B cell (primary cell): ENCODE measurements around the gene THADA. TPM values are rescaled to one million over a fixed set of nuclear protein-coding genes. Genes with fewer than 3 reads are reported as not detected.

ENCODE experiments used
- ATAC-seq: fragments of 200-7000 bp; cut with Tn5 transposase; one replicate; pipeline ENCODE4 v1.10.0; 2021; ENCODE audit warnings: low read depth, mild to moderate bottlenecking, moderate number of reproducible peaks, moderate library complexity
- CTCF ChIA-PET: fragments of 350-600 bp; sonication (Branson Sonifier 250); formaldehyde crosslinking; loops from one replicate; lab custom pipeline; 2021; ENCODE audit warnings: antibody characterized with exemption, inconsistent platforms; lab: Charles Lee
- POLR2A ChIA-PET: fragments of 350-600 bp; sonication (Branson Sonifier 250); formaldehyde crosslinking; loops from one replicate; lab custom pipeline; 2021; ENCODE audit warnings: antibody characterized with exemption; lab: Charles Lee
- DNase-seq: peaks from one replicate; pipeline ENCODE4 v3.0.0; 2013
- H2AFZ ChIP-seq: 2 replicates; pipeline ENCODE4 v1.6.1; 2012; ENCODE audit warnings: mild to moderate bottlenecking, low read depth, low read length; ENCODE audit not compliant: insufficient read depth, poor library complexity, severe bottlenecking
- H3K27ac ChIP-seq, 2 donors: 1 replicate in 1 of 2; 2 replicates in 1 of 2; pipeline ENCODE4 v1.5.1; 2012 to 2013; ENCODE audit warnings: low read length in 2 of 2, mild to moderate bottlenecking in 2 of 2, moderate library complexity in 1 of 2
- H3K27me3 ChIP-seq, 4 experiments: fragments of 200-600 bp in 1 of 4; sonication (generic) in 1 of 4; replicated peaks in 1 of 4; 1 replicate in 2 of 4; 2 replicates in 2 of 4; pipeline versions ENCODE4 v1.6.1 to v1.7.0; 2013 to 2016; ENCODE audit warnings: low read length in 3 of 4, mild to moderate bottlenecking in 2 of 4, mixed read lengths in 1 of 4, moderate library complexity in 1 of 4; ENCODE audit not compliant: insufficient read depth in 4 of 4, control insufficient read depth in 3 of 4; ENCODE audit errors: control extremely low read depth in 1 of 4
- H3K36me3 ChIP-seq, 2 experiments: replicated peaks in 1 of 2; 1 replicate in 1 of 2; 2 replicates in 1 of 2; pipeline versions ENCODE4 v1.6.1 to v1.7.1; 2013; ENCODE audit warnings: low read length in 1 of 2; ENCODE audit not compliant: insufficient read depth in 2 of 2, control insufficient read depth in 1 of 2; ENCODE audit errors: control extremely low read depth in 1 of 2, extremely low read depth in 1 of 2
- H3K4me1 ChIP-seq, 2 donors: fragments of 200-600 bp in 1 of 2; sonication (generic) in 1 of 2; 1 replicate in 1 of 2; 2 replicates in 1 of 2; pipeline versions ENCODE4 v1.5.1 to v1.6.1; 2013 to 2017; ENCODE audit warnings: low read length in 2 of 2; ENCODE audit not compliant: control insufficient read depth in 2 of 2, insufficient read depth in 2 of 2
- H3K4me2 ChIP-seq: replicated peaks from 2 replicates; pipeline ENCODE3; 2012; ENCODE audit warnings: mild to moderate bottlenecking, low read depth, low read length; ENCODE audit not compliant: poor library complexity, severe bottlenecking
- H3K4me3 ChIP-seq, 5 experiments: fragments of 200-600 bp in 1 of 5; sonication (generic) in 1 of 5; 1 replicate in 3 of 5; 2 replicates in 2 of 5; pipeline versions ENCODE4 v1.5.1 to v1.7.0; 2011 to 2016; ENCODE audit warnings: low read length in 4 of 5, mild to moderate bottlenecking in 4 of 5, low read depth in 2 of 5, control low read depth in 1 of 5, moderate library complexity in 1 of 5; ENCODE audit not compliant: insufficient read depth in 1 of 5; ENCODE audit errors: control extremely low read depth in 1 of 5, extremely low read depth in 1 of 5
- H3K79me2 ChIP-seq: fragments of 200-600 bp; sonication (generic); one replicate; pipeline ENCODE4 v1.6.0; 2016; ENCODE audit warnings: low read length; ENCODE audit not compliant: control insufficient read depth, insufficient read depth
- H3K9ac ChIP-seq: fragments of 200-600 bp; sonication (generic); 2 replicates; pipeline ENCODE4 v1.6.1; 2017; ENCODE audit warnings: mild to moderate bottlenecking, low read length, moderate library complexity
- H3K9me3 ChIP-seq, 3 donors: one replicate each; pipeline versions ENCODE4 v1.6.1 to v1.7.1; 2013; ENCODE audit warnings: low read length in 2 of 3; ENCODE audit not compliant: control insufficient read depth in 2 of 3, insufficient read depth in 1 of 3; ENCODE audit errors: control extremely low read depth in 1 of 3
- H4K20me1 ChIP-seq: 2 replicates; pipeline ENCODE4 v1.6.0; 2012; ENCODE audit warnings: mild to moderate bottlenecking, low read length; ENCODE audit not compliant: insufficient read depth, control insufficient read depth, poor library complexity, severe bottlenecking
- H3K27ac Mint-ChIP-seq: one replicate; pipeline ENCODE4 v1.8.0; 2021; ENCODE audit warnings: mixed read lengths
- H3K27me3 Mint-ChIP-seq: one replicate; pipeline ENCODE4 v1.8.0; 2021; ENCODE audit warnings: mixed read lengths
- H3K4me1 Mint-ChIP-seq: one replicate; pipeline ENCODE4 v1.8.0; 2021; ENCODE audit warnings: mixed read lengths
- H3K4me3 Mint-ChIP-seq: one replicate; pipeline ENCODE4 v1.8.0; 2021; ENCODE audit warnings: mixed read lengths
- H3K9me3 Mint-ChIP-seq: one replicate; pipeline ENCODE4 v1.8.0; 2022; ENCODE audit warnings: mixed read lengths; ENCODE audit not compliant: insufficient read depth
- EZH2 ChIP-seq: IDR thresholded peaks from 2 replicates; pipeline ENCODE4 v1.6.1; 2012; ENCODE audit warnings: borderline replicate concordance, low read depth, mild to moderate bottlenecking, moderate library complexity, low read length; ENCODE audit not compliant: insufficient read depth, poor library complexity, severe bottlenecking
- WGBS: methylation state at CpG from one replicate; pipeline ENCODE4 v1.1.5; 2013; ENCODE audit warnings: missing lambda C conversion rate; ENCODE audit not compliant: insufficient coverage; 5-methylcytosine and 5-hydroxymethylcytosine counted together
- intact Hi-C: fragments of 100-400 bp; cut with micrococcal nuclease; formaldehyde crosslinking; loops from one replicate; pipeline ENCODE4 v1.10.0; 2022
- polyA plus RNA-seq: library from polyadenylated mRNA; depleted of rRNA; stranded (reverse); fragments of >200 nt; gene quantifications from 2 replicates; pipeline ENCODE4 v1.2.3, GENCODE V29; 2012
- total RNA-seq, 2 donors: library from RNA; stranded (reverse); fragments of 120-200 nt in 1 of 2; gene quantifications; 1 replicate in 1 of 2; 2 replicates in 1 of 2; pipeline versions ENCODE4 v1.2.3 to v1.2.4, GENCODE V29; 2013 to 2022
- TF ChIP-seq, protein P1 (sequence below): fragments of 200-600 bp; IDR thresholded peaks from one replicate; pipeline ENCODE4 v1.8.0; 2022; ENCODE audit warnings: antibody characterized with exemption, mild to moderate bottlenecking

THADA gene
- total and polyA plus RNA-seq, 2 donors (not counting 1 experiment from before 2014, with no cell fraction given) = 17.6 to 48.5 TPM

DNA sequence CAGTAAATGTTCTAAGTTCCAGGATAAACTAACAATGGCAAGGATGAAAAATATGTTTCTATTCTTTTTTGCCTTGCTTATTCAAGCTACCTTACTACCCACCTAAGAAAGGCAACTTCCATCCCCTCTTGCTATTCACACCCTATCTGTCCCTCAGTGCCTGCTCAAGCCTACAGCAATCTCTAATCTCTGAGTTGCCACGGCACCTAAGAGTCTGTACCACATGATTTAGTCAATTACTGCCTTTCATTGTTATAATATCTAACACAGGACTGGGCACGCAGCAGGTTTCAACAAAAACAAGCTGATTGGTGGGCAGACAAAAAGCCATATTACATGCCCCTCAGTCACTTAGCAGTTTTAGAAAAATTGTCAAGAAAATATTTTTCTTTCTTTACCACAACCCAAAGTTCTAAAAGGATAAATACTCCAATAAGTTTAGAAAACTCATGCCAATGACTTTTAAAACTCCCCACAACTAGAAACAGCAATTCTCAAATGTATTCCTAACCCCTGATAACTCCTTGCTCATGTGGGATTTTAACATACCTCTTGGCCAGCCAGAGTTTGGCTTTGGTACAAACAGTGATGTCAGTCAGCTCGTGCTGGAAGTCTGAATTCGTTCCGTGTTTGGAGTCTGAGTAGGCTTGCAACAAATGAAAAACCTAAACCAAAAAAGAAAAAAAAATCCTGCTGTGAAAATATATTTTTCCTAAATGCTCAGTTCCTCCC is 252.1 kb downstream of the THADA start:
- intact Hi-C loops = no loop called here
- Histone ChIP-seq H3K27ac (no peak overlapping the region), H2AFZ (no peak overlapping the region), H3K79me2 (no peaks in the 10 kb centered on the region), H3K36me3 (peaks cover 13 to 31% of the 10 kb centered on the region in 2 experiments), H3K4me1 (no peaks in the 10 kb centered on the region), H3K4me2 (no peak overlapping the region), H3K4me3 (no peak overlapping the region), H3K27me3 (no peaks in the 10 kb centered on the region), H3K9ac (no peak overlapping the region), H4K20me1 (no peaks in the 10 kb centered on the region), H3K9me3 (no peaks in the 10 kb centered on the region)
- ChIA-PET POLR2A (no interaction called here), CTCF (no interaction called here)
- no peaks in the 10 kb centered on the region for H3K9me3 Mint-ChIP-seq
- H3K27me3 Mint-ChIP-seq = no peaks in the 10 kb centered on the region
- ATAC-seq (no peak), DNase-seq (no peak)
- H3K27ac Mint-ChIP-seq = no peak overlapping the region
- WGBS = 100% methylated on average over 1 of the region's 5 CpGs
- TF ChIP-seq, protein P1, sequence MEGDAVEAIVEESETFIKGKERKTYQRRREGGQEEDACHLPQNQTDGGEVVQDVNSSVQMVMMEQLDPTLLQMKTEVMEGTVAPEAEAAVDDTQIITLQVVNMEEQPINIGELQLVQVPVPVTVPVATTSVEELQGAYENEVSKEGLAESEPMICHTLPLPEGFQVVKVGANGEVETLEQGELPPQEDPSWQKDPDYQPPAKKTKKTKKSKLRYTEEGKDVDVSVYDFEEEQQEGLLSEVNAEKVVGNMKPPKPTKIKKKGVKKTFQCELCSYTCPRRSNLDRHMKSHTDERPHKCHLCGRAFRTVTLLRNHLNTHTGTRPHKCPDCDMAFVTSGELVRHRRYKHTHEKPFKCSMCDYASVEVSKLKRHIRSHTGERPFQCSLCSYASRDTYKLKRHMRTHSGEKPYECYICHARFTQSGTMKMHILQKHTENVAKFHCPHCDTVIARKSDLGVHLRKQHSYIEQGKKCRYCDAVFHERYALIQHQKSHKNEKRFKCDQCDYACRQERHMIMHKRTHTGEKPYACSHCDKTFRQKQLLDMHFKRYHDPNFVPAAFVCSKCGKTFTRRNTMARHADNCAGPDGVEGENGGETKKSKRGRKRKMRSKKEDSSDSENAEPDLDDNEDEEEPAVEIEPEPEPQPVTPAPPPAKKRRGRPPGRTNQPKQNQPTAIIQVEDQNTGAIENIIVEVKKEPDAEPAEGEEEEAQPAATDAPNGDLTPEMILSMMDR = no peak
- TF ChIP-seq EZH2 = no peak
- H3K4me3 Mint-ChIP-seq = no peak overlapping the region
- H3K4me1 Mint-ChIP-seq = no peaks in the 10 kb centered on the region

DNA sequence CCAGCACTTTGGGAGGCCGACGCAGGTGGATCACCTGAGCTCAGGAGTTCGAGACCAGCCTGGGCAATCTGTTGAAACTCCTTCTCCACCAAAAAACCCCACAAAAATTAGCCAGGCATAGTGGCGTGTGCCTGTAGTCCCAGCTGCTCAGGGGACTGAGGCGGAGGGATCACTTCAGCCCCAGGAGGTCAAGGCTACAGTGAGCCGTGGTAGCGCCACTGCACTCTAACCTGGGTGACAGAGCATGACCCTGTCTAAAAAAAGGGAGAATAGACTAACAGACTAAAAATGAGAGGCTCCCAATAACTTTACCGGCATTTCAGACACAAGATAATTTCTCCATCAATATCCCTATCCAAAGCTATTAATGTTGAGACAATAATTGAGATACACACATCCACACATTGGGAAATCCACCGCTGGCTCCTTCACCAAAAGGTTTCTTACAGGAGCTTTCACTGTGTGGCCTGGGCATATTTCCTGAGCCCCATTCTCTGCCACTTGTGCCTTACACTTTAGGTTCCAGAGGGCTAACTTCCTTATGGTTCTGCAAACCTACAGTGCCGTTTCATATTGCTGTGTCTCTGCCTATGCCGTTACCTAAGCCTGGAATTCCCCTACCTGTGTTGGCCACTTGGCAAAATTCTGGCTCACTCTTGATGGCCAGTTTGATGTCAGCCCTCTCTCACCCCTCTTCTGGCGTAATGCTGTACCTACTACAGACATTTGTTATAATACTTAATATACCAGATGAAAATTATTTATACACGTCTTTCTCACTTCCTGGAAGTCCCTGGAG is 253.7 kb downstream of the THADA start:
- no peak for TF ChIP-seq EZH2
- TF ChIP-seq, protein P1 = no peak
- no peaks in the 10 kb centered on the region for H3K27me3 ChIP-seq
- Mint-ChIP-seq H3K4me3 (no peak overlapping the region), H3K9me3 (no peaks in the 10 kb centered on the region), H3K4me1 (no peaks in the 10 kb centered on the region), H3K27me3 (no peaks in the 10 kb centered on the region), H3K27ac (no peak overlapping the region)
- H4K20me1 ChIP-seq = no peaks in the 10 kb centered on the region
- ATAC-seq = no peak
- POLR2A ChIA-PET = no interaction called here
- H3K27ac ChIP-seq = no peak overlapping the region
- H2AFZ ChIP-seq = no peak overlapping the region
- H3K4me2 ChIP-seq = no peak overlapping the region
- 92% methylated on average over 6 of the region's 13 CpGs for WGBS
- H3K36me3 ChIP-seq = peaks cover 13 to 29% of the 10 kb centered on the region in 2 experiments
- intact Hi-C loops = no loop called here
- no peak overlapping the region for H3K9ac ChIP-seq
- no peaks in the 10 kb centered on the region for H3K4me1 ChIP-seq
- H3K79me2 ChIP-seq = no peaks in the 10 kb centered on the region
- H3K4me3 ChIP-seq = no peak overlapping the region
- no peak for DNase-seq
- H3K9me3 ChIP-seq = no peaks in the 10 kb centered on the region
- CTCF ChIA-PET = interaction anchor here (0.6 kb wide), 2 partner anchors 30 to 199 kb away, joined by 4 read pairs; no protein-coding TSS in a partner anchor
